Right lobe of liver (tissue), 6 donors: ENCODE measurements around the gene SLC51A. TPM values are rescaled to one million over a fixed set of nuclear protein-coding genes. Genes with fewer than 3 reads are reported as not detected.
A peak's percentile ranks its signal among the peaks of the same experiment; 100 is the strongest.

Experiments
- ATAC-seq, 4 donors: fragments of 200-7000 bp; cut with Tn5 transposase; one replicate each; pipeline ENCODE4 v1.9.1; 2020; ENCODE audit warnings: mild to moderate bottlenecking in 4 of 4, moderate library complexity in 4 of 4
- DNase-seq, 3 donors: peaks; one replicate each; pipeline ENCODE4 v3.0.0-alpha.2; 2020
- H3K27ac ChIP-seq, 3 donors: fragments of 200-600 bp; one replicate each; pipeline ENCODE4 v1.8.0; 2022
- H3K27me3 ChIP-seq, 2 donors: fragments of 200-600 bp; one replicate each; pipeline ENCODE4 v1.8.0; 2022
- H3K36me3 ChIP-seq, 4 donors: fragments of 200-600 bp; sonication (generic) in 1 of 4; one replicate each; pipeline versions ENCODE4 v1.5.1 to v1.8.0; 2017 to 2022; ENCODE audit warnings: control low read depth in 1 of 4
- H3K4me1 ChIP-seq, 4 donors: fragments of 200-600 bp; sonication (generic) in 1 of 4; one replicate each; pipeline versions ENCODE4 v1.5.1 to v1.8.0; 2017 to 2022; ENCODE audit warnings: control low read depth in 1 of 4
- H3K4me3 ChIP-seq, 3 donors: fragments of 200-600 bp; one replicate each; pipeline ENCODE4 v1.8.0; 2022
- H3K9me3 ChIP-seq, 4 donors: fragments of 200-600 bp; sonication (generic) in 1 of 4; one replicate each; pipeline versions ENCODE4 v1.5.1 to v1.8.0; 2017 to 2022; ENCODE audit warnings: control low read depth in 1 of 4
- CTCF ChIP-seq, 4 donors: fragments of 200-600 bp in 3 of 4; fragments of 450-650 bp in 1 of 4; IDR thresholded peaks; one replicate each; pipeline versions ENCODE4 v1.5.1 to v1.8.0; 2016 to 2022; ENCODE audit warnings: antibody characterized with exemption in 4 of 4, mild to moderate bottlenecking in 2 of 4
- POLR2A ChIP-seq: fragments of 450-650 bp; IDR thresholded peaks from one replicate; pipeline ENCODE4 v1.6.1; 2017; ENCODE audit warnings: antibody characterized with exemption, mild to moderate bottlenecking
- WGBS: methylation state at CpG from one replicate; pipeline ENCODE4 v1.1.6; 2018; ENCODE audit warnings: low coverage, low lambda C conversion rate; ENCODE audit not compliant: insufficient coverage; ENCODE audit errors: missing lambda C conversion rate; 5-methylcytosine and 5-hydroxymethylcytosine counted together
- intact Hi-C, 2 donors: fragments of 100-400 bp; cut with DNase I; formaldehyde crosslinking; loops; one replicate each; pipeline versions ENCODE4 v1.11.2 to v1.14.1; 2022
- total RNA-seq, 6 experiments: library from RNA; depleted of rRNA in 2 of 6; stranded (reverse); fragments of >200 nt in 2 of 6; fragmentation: NEBNext Ultra II Directional in 3 of 6; extraction: Animal tissue kit (Norgen Biotek cat#: 25700) in 3 of 6; gene quantifications; one replicate each; pipeline versions ENCODE4 v1.1.0 to v1.2.4, GENCODE V29; 2016 to 2023
- donor health status: DM: no; HTN: yes; CAD: no.
- donor health status: DM: no; HTN: no; CAD: no.
- donor health status: DM: no; HTN: no; CAD: no.
- donor health status: DM: no; HTN: yes; CAD: no.
- donor health status: DM: no; HTN: yes; CAD: no.

SLC51A gene
- total RNA-seq, 6 experiments from 2014 or later: 23.1 to 129 (median 64.0) TPM

DNA sequence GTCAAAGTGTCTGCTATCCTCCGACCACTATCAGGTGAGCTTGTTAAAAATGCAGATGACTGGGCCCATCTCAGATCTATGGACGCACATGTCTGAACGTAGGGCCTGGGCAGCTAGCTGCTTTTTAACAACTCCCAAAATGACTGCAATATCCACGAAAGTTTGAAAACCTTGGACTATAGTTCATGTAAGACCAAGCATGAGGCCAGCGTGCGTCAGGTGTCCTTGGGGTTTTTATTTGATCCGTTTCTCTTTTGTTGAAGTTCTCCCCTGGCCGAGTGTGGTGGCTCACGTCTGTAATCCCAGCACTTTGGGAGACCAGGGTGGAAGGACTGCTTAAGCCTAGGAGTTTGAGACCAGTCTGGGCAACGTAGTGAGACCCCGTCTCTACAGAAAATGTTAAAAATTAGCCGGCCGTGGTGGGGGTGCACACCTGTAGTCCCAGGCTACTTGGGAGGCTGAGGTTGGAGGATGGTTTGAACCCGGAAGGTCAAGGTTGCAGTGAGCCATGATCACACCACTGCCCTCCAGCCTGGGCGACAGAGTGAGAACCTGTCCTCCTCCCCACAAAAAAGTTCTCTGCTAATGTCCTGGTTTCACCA is 9.5 kb downstream of the SLC51A start:
- no peaks in the 10 kb centered on the region for H3K9me3 ChIP-seq
- no peak overlapping the region for H3K27ac ChIP-seq
- ATAC-seq (no peak), DNase-seq (no peak)
- intact Hi-C loops: no loop called here
- no peak overlapping the region for H3K4me3 ChIP-seq
- H3K36me3 ChIP-seq: peaks cover 0 to 47% (median 10%) of the 10 kb centered on the region in 4 donors
- no peak for TF ChIP-seq POLR2A
- no peak for TF ChIP-seq CTCF (IDR thresholded peaks at IDR 0.05)
- no peaks in the 10 kb centered on the region for H3K27me3 ChIP-seq
- WGBS: 82% methylated on average over 11 of the region's 15 CpGs
- no peaks in the 10 kb centered on the region for H3K4me1 ChIP-seq

DNA sequence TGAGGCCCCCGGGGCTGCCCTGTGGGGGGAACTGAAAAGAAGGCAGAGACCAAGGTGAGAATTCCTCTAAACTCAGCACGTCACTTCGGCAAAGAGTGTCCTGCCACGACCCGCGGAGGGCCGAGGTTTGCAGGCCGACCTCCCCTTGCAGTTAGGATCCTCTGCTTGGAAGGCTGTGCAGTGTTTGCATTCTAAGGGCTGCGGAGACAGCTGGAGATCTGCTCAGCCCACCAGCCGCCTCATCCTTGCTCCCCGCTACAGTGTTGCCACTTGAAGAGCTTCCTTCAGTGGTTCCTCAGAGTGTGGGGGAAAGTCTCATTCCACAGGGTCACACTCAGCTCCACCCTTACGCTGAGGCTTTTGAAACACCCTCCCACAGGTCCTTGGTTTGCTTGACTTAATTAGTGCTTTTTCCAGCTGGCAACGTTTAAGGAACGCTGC is 10.8 kb downstream of the SLC51A start:
- 85% methylated on average over 9 of the region's 14 CpGs for WGBS

DNA sequence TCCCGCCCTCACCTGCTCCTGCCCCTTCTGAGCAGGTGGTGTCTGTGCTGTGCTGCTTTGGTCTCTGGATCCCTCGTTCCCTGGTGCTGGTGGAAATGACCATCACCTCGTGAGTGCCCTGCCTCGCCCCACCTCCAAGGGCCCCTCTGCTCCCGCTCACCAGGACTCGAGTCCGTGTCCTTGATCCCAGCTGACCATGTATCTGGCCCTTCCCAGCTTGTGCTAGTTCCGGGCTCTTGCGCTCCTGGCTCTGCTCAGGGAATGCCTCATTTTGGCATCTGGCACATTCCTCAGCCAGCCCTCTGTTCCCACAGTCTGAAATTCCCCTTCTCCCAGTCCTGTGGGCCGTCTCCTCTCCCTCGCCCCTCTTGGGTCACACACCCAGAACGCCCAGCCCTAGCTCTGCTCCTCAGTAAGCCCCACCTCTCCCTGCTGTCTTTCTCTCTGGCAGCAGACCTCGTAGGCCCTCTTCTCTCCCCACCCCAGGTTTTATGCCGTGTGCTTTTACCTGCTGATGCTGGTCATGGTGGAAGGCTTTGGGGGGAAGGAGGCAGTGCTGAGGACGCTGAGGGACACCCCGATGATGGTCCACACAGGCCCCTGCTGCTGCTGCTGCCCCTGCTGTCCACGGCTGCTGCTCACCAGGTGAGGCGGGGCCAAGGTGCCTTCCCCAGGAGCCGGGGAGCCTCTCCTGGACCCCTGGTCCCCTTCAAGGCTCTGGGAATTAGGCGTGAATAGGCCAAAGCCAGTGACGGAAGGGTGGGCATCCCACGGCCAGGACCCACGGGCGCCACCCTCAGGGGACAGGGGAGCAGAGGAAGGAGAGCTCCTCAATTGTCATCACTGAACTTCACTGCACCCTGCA is 11.5 kb downstream of the SLC51A start:
- DNase-seq (no peak), ATAC-seq (peak in 2 of 4 donors; percentile 17 to 33)
- H3K27me3 ChIP-seq: no peaks in the 10 kb centered on the region
- H3K27ac ChIP-seq: no peak overlapping the region
- H3K4me1 ChIP-seq: no peaks in the 10 kb centered on the region
- TF ChIP-seq POLR2A (no peak), CTCF (IDR thresholded peaks at IDR 0.05) (no peak)
- no peaks in the 10 kb centered on the region for H3K9me3 ChIP-seq
- peaks cover 0 to 66% (median 18%) of the 10 kb centered on the region in 4 donors for H3K36me3 ChIP-seq
- no peak overlapping the region for H3K4me3 ChIP-seq
- 54% methylated on average over 9 of the region's 24 CpGs for WGBS
- intact Hi-C loops: no loop called here

More for the DNA sequence above, 10.8 kb downstream of the SLC51A start:
- ATAC-seq (peak in 1 of 4 donors; percentile 14), DNase-seq (no peak)
- H3K27me3 ChIP-seq: no peaks in the 10 kb centered on the region
- intact Hi-C loops: no loop called here
- H3K27ac ChIP-seq: no peak overlapping the region
- H3K9me3 ChIP-seq: no peaks in the 10 kb centered on the region
- TF ChIP-seq POLR2A (no peak), CTCF (IDR thresholded peaks at IDR 0.05) (no peak)
- no peaks in the 10 kb centered on the region for H3K4me1 ChIP-seq
- H3K36me3 ChIP-seq: peaks cover 0 to 59% (median 16%) of the 10 kb centered on the region in 4 donors
- no peak overlapping the region for H3K4me3 ChIP-seq

DNA sequence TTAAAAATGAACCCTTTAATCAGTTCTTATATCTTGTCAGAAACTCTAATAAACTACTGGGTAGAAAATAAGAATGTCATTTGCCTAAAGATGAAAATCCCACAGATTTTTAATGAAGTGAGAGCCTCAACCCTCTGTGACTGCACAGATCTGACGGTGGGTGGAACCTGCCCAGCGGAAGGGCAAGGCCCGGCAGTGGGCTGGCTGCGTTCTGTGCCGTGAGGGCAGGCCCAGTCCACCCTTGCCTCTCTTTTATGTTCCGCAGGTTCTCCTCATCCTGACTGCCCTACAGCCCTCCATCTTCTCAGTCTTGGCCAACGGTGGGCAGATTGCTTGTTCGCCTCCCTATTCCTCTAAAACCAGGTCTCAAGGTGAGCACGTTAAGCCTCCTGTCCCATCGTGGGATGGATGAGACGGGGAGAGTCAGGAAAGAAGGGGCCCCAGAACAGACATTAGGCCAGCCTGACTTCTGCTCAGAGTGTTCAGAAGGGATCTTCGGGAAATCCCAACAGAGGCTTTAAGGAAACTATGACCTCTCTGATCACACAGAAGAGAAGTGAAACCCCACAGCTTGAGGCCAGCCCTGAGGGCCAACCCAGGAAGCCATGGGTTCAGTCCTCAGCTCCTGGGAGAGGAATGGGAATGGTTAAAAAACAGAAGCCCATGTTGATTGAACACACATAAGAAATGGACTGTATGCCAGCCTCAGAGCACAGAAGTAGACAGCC is 16.0 kb downstream of the SLC51A start:
- peak; percentile 15 to 51 (median 28) for ATAC-seq
- TF ChIP-seq POLR2A (no peak), CTCF (IDR thresholded peaks at IDR 0.05) (no peak)

More for the DNA sequence above, 16.0 kb downstream of the SLC51A start:
- WGBS: 90% methylated on average over 11 of the region's 12 CpGs
- no peak overlapping the region for H3K4me3 ChIP-seq
- H3K4me1 ChIP-seq: no peaks in the 10 kb centered on the region
- no peak for DNase-seq
- intact Hi-C loops: no loop called here
- H3K27ac ChIP-seq: no peak overlapping the region
- H3K27me3 ChIP-seq: no peaks in the 10 kb centered on the region
- H3K36me3 ChIP-seq: peaks cover 0 to 51% (median 15%) of the 10 kb centered on the region in 4 donors
- H3K9me3 ChIP-seq: no peaks in the 10 kb centered on the region
